ENCODE measurements around the gene UBQLN3.

UBQLN3 gene

GRCh38 chr11:5509803-5510202 is at the start of gene UBQLN3:
Gene UBQLN3 (minus strand): TSS chr11:5509957. CDS start chr11:5509558, 399 bp downstream.
- no peak within 1 kb of the TSS for H3K27ac ChIP-seq
- TF ChIP-seq, protein P1, sequence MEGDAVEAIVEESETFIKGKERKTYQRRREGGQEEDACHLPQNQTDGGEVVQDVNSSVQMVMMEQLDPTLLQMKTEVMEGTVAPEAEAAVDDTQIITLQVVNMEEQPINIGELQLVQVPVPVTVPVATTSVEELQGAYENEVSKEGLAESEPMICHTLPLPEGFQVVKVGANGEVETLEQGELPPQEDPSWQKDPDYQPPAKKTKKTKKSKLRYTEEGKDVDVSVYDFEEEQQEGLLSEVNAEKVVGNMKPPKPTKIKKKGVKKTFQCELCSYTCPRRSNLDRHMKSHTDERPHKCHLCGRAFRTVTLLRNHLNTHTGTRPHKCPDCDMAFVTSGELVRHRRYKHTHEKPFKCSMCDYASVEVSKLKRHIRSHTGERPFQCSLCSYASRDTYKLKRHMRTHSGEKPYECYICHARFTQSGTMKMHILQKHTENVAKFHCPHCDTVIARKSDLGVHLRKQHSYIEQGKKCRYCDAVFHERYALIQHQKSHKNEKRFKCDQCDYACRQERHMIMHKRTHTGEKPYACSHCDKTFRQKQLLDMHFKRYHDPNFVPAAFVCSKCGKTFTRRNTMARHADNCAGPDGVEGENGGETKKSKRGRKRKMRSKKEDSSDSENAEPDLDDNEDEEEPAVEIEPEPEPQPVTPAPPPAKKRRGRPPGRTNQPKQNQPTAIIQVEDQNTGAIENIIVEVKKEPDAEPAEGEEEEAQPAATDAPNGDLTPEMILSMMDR (conservative IDR thresholded peaks at IDR 0.05) = no peak

GRCh38 chr11:5557751-5558150 is 48.0 kb upstream of the UBQLN3 start:
- no peak overlapping the region for H3K27ac ChIP-seq
- TF ChIP-seq, protein P1 (conservative IDR thresholded peaks at IDR 0.05) = no peak

DNA sequence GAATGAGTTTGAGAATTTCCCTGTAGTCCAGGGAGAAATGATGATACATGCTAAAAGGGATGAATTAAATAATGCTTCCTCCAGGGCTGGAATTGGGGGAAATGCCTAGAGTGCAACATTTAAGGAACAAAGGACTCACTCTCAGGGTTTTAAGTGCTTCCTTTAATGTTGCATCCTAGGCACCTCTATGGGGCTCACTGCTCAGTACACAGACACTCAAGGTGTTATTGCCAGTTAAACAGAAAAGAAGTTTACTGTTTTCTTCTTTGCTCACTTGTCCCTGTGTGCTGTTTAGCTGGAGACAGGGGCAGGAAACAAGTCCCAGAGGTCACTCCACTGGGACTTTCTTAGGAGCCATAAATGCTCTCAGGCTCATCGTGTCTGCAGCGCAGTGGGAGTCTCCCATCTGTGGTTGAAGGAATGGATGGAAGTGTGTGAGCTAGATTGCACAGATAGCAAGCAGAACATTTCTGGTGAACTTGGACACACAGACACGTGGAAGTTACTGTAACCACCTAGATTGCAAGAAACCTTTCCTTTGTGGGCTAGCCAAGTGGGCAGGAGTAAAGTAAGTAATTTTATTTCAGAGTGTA is 46.9 kb upstream of the UBQLN3 start:
- TF ChIP-seq, protein P1 (conservative IDR thresholded peaks at IDR 0.05) = no peak

GRCh38 chr11:5553343-5553742 is 43.6 kb upstream of the UBQLN3 start:
- TF ChIP-seq, protein P1 (conservative IDR thresholded peaks at IDR 0.05) = peak; percentile 39
- H3K27ac ChIP-seq = no peak overlapping the region

More for the DNA sequence above, 46.9 kb upstream of the UBQLN3 start:
- no peak overlapping the region for H3K27ac ChIP-seq

DNA sequence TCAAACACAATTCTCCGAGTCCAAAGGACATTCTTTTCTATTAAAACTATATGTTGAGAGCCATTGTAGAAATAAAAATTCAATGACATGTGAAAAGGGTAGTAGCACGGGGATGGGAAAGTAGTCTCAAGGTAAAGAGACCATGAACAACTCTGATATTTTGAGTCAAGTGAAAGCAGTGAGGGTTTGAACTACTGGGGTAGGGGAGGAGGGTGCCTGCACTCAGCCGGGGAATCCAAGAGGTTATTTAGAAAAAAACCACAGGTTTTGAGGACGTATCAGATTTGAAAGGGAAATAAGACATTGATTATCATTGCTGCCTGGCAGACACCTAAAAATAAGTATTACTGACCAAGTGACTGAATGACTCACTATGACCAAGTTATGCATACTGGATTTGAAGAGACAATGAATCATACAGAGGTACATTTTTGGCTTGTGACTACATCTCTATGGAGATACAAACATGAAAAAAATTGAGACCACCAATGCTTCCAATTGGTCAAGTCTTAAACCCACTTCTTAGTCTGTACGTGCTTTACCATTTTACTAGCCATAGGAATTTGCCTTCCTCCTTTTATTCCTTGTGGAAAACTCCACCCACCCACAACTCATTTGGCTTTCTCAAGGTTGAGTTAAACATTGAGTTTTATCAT is 40.8 kb upstream of the UBQLN3 start:
- TF ChIP-seq, protein P1 (conservative IDR thresholded peaks at IDR 0.05) = no peak
- H3K27ac ChIP-seq = no peak overlapping the region

- TF ChIP-seq, protein P1 (conservative IDR thresholded peaks at IDR 0.05) = no peak
- H3K27ac ChIP-seq = no peak within 1 kb of the TSS
Measured at GRCh38 chr11:5548440-5548839, 38.7 kb upstream of the UBQLN3 start, which contains the start of gene OR52H1. Gene OR52H1 (minus strand): TSS chr11:5548540. CDS start chr11:5545505, 3,035 bp downstream.

- no peak overlapping the region for H3K27ac ChIP-seq
- TF ChIP-seq, protein P1 (conservative IDR thresholded peaks at IDR 0.05) = no peak
Measured at GRCh38 chr11:5547982-5548381, 38.2 kb upstream of the UBQLN3 start.

All from VCaP (cell line).